ENCODE data around the gene ARGLU1.

GRCh38 chr13:106587787-106588186, 19.9 kb upstream of the ARGLU1 start:
- no peak for TF ChIP-seq CTCF (conservative IDR thresholded peaks at IDR 0.05 in 1 of 2, IDR thresholded peaks at IDR 0.05 in 1 of 2; ENCODE audit: extremely low read depth in 1 of 2, insufficient read depth in 1 of 2, low read depth in 1 of 2, low read length in 2 of 2)
- TF ChIP-seq EZH2 (IDR thresholded peaks at IDR 0.05; ENCODE audit: borderline replicate concordance, low read length): no peak

All from mammary epithelial cell (primary cell).